PC-3 (cell line): Measurements from ENCODE around the gene WASHC2A. TPM values are rescaled to one million over a fixed set of nuclear protein-coding genes. Genes with fewer than 3 reads are reported as not detected.
"Not testable (repeated sequence)": the region's sequence is repeated elsewhere in the genome, so short reads cannot be mapped to it uniquely, and the experiment has no call there.

Source experiments
- ATAC-seq: fragments of 200-7000 bp; cut with Tn5 transposase; 2 replicates; pipeline ENCODE4 v1.9.1; 2020; ENCODE audit warnings: mild to moderate bottlenecking, moderate library complexity
- Bru-seq: library from RNA; stranded (reverse); fragments of 400-500 nt; gene quantifications from one replicate; lab custom pipeline; 2021; lab: Mats Ljungman, UMichigan
- BruChase-seq, 2 experiments: library from RNA; stranded (reverse); fragments of 400-500 nt; gene quantifications; one replicate each; lab custom pipeline; 2021; lab: Mats Ljungman, UMichigan
- BruUV-seq: library from RNA; stranded (reverse); fragments of 400-500 nt; replicated peaks from 2 replicates; lab custom pipeline; 2021; lab: Mats Ljungman, UMichigan
- CTCF ChIA-PET: fragments of 300-600 bp; sonication (Branson Sonifier 250); formaldehyde crosslinking; loops from one replicate; lab custom pipeline; 2022; ENCODE audit warnings: antibody characterized with exemption; lab: Charles Lee
- POLR2A ChIA-PET: fragments of 300-600 bp; sonication (Branson Sonifier 250); formaldehyde crosslinking; loops from one replicate; lab custom pipeline; 2022; ENCODE audit warnings: antibody characterized with exemption; ENCODE audit not compliant: unreplicated experiment; lab: Charles Lee
- DNase-seq: peaks from one replicate; pipeline ENCODE4 v3.0.0-alpha.2; 2015
- H2AFZ ChIP-seq: fragments of 300-600 bp; sonication (generic); 2 replicates; pipeline ENCODE4 v1.6.0; 2016; ENCODE audit warnings: antibody characterized with exemption, low read length
- H3F3A ChIP-seq: fragments of 300-600 bp; sonication (generic); one replicate; pipeline ENCODE4 v1.6.0; 2017; ENCODE audit warnings: antibody characterized with exemption, low read length, control low read depth, mild to moderate bottlenecking; ENCODE audit not compliant: unreplicated experiment
- H3K27ac ChIP-seq: fragments of 300-600 bp; sonication (generic); 2 replicates; pipeline ENCODE4 v1.5.1; 2016; ENCODE audit warnings: mild to moderate bottlenecking, low read length
- H3K27me3 ChIP-seq: fragments of 300-600 bp; sonication (generic); 2 replicates; pipeline ENCODE4 v1.6.1; 2016; ENCODE audit warnings: low read length, mixed read lengths
- H3K36me3 ChIP-seq: fragments of 300-600 bp; sonication (generic); 2 replicates; pipeline ENCODE4 v1.6.1; 2016; ENCODE audit warnings: low read depth, mixed run types, low read length, mixed read lengths
- H3K4me1 ChIP-seq: fragments of 300-600 bp; sonication (generic); 2 replicates; pipeline ENCODE4 v1.5.1; 2016; ENCODE audit warnings: low read length; ENCODE audit not compliant: insufficient read depth
- H3K4me2 ChIP-seq: fragments of 300-600 bp; sonication (generic); 2 replicates; pipeline ENCODE4 v1.6.0; 2016; ENCODE audit warnings: low read length
- H3K4me3 ChIP-seq: fragments of 300-600 bp; sonication (generic); 2 replicates; pipeline ENCODE4 v1.5.1; 2016; ENCODE audit warnings: mild to moderate bottlenecking, low read length, mixed read lengths
- H3K79me2 ChIP-seq: fragments of 300-600 bp; sonication (generic); 2 replicates; pipeline ENCODE4 v1.6.1; 2017; ENCODE audit warnings: low read length, mixed read lengths
- H3K9ac ChIP-seq: fragments of 300-600 bp; sonication (generic); 2 replicates; pipeline ENCODE4 v1.6.0; 2016; ENCODE audit warnings: mild to moderate bottlenecking, low read length
- H3K9me2 ChIP-seq: fragments of 300-600 bp; sonication (generic); replicated peaks from 2 replicates; pipeline ENCODE4 v1.6.1; 2016; ENCODE audit warnings: mixed run types, low read length, mixed read lengths
- H3K9me3 ChIP-seq: fragments of 300-600 bp; sonication (generic); 2 replicates; pipeline ENCODE4 v1.6.1; 2016; ENCODE audit warnings: low read length, mixed read lengths
- H4K20me1 ChIP-seq: fragments of 300-600 bp; sonication (generic); 2 replicates; pipeline ENCODE4 v1.6.1; 2016; ENCODE audit warnings: low read length, mixed read lengths
- EZH2 ChIP-seq: fragments of 300-600 bp; sonication (generic); IDR thresholded peaks from one replicate; pipeline ENCODE4 v1.6.1; 2017; ENCODE audit warnings: antibody characterized with exemption, mild to moderate bottlenecking, low read length; ENCODE audit not compliant: unreplicated experiment
- EZH2phosphoT487 ChIP-seq: fragments of 300-600 bp; sonication (generic); IDR thresholded peaks from 2 replicates; pipeline ENCODE4 v1.6.1; 2018; ENCODE audit warnings: mild to moderate bottlenecking, antibody characterized with exemption, low read length, borderline replicate concordance
- intact Hi-C: fragments of 100-400 bp; cut with micrococcal nuclease; formaldehyde crosslinking; loops from 2 replicates; pipeline ENCODE4 v1.9.0; 2023
- long read RNA-seq: library from polyadenylated mRNA; unstranded; transcript quantifications from one replicate; pipeline ENCODE4 v2.0.0, GENCODE V29; 2021; ENCODE audit not compliant: unreplicated experiment
- total RNA-seq: library from RNA; depleted of rRNA; stranded (reverse); fragments of >200 nt; gene quantifications from 2 replicates; pipeline ENCODE4 v1.2.3, GENCODE V29; 2014; rRNA removed
- TF ChIP-seq, protein P1 (sequence below): fragments of 300-600 bp; sonication (generic); conservative IDR thresholded peaks from 2 replicates; pipeline ENCODE4 v1.5.1; 2017; ENCODE audit warnings: antibody characterized with exemption, low read depth, mild to moderate bottlenecking, low read length

WASHC2A gene
- total RNA-seq (57.9 and 67.6 TPM in 2 replicates), Bru-seq, nascent RNA (percentile 93 among the genes with signal in this experiment), BruChase-seq, experiment 1, labeled RNA remaining after a 6-hour chase (percentile 94 among the genes with signal in this experiment), BruChase-seq, experiment 2, labeled RNA remaining after a 2-hour chase (percentile 95 among the genes with signal in this experiment)
- long read RNA-seq, full-length matches to known transcripts, result 146 of 389 reads
- long read RNA-seq, partial matches to known transcripts, result 140 of 389 reads
- long read RNA-seq, other reads (novel, unspliced or antisense), result 103 of 389 reads

DNA sequence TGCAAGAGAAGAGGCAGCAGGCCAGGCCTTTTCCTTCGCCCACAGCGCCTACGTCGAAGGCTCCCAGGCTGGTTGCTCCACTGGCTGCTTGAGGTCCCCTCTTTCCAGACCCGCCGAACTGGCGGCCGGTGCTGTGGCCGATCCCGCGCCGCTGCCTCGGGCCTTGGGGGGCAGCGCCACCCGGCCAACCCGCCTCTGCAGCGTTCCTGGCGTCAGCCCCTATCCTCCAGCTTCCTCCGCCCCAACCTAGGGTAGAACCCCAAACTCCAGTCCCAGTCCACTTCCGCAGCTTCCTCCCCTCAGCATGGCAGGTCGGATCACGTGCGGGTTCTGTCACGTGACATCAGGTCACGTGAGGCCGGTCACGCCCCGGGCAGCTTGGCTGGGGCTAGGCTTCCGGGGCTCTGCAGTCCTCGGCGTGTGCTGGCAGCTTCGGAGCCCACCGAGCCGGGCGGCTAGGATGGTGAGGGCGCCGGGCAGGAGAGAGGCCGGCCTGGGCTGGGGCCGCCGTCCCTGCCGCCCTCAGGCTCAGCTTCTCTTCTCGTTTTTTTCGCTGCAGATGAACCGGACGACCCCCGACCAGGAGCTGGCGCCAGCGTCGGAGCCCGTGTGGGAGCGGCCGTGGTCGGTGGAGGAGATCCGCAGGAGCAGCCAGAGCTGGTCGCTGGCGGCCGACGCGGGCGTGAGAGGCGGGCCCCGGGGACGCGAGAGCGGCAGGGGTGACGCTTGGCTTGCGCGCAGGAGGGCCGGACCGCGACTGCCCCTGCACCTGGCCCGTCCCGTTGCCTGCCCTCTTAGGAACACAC, at the start of gene WASHC2A:
Gene WASHC2A (plus strand): TSS at position 409 of the 806 bp plus-strand sequence. CDS start 52 bp downstream, at position 461.
- BruUV-seq, result not testable (repeated sequence)
- H2AFZ ChIP-seq, result peak within 1 kb of the TSS; percentile 84

GRCh38 chr10:50019279-50019678, 48.5 kb upstream of the WASHC2A start:
- H3K79me2 ChIP-seq, BruUV-seq, H3K4me2 ChIP-seq, H4K20me1 ChIP-seq, POLR2A ChIA-PET, CTCF ChIA-PET, H3K9me3 ChIP-seq, H3K36me3 ChIP-seq, H3K4me3 ChIP-seq, H3F3A ChIP-seq, H3K9ac ChIP-seq, intact Hi-C loops, H3K9me2 ChIP-seq, H3K27ac ChIP-seq, H3K4me1 ChIP-seq, H2AFZ ChIP-seq, H3K27me3 ChIP-seq, ATAC-seq: not testable (repeated sequence)
- DNase-seq, result peak; percentile 29

More for the DNA sequence above, at the start of gene WASHC2A:
- POLR2A ChIA-PET, H3K4me1 ChIP-seq, CTCF ChIA-PET, H3K9me3 ChIP-seq, intact Hi-C loops, H3K9me2 ChIP-seq, H3K36me3 ChIP-seq, H3K27me3 ChIP-seq, H3K79me2 ChIP-seq, H3F3A ChIP-seq, H4K20me1 ChIP-seq: not testable (repeated sequence)
- Histone ChIP-seq H3K4me2 (peak within 1 kb of the TSS; percentile 79), H3K27ac (0 out of 2 replicates have a peak within 1 kb of the TSS, but pooled peaks have one; percentile 3), H3K4me3 (peak within 1 kb of the TSS; percentile 70), H3K9ac (peak within 1 kb of the TSS; percentile 73)
- ATAC-seq, result peak; percentile 85
- DNase-seq, result peak; percentile 98

GRCh38 chr10:50020451-50021024, 47.2 kb upstream of the WASHC2A start:
- intact Hi-C loops, ATAC-seq, CTCF ChIA-PET, H3K27ac ChIP-seq, H2AFZ ChIP-seq, H3K4me2 ChIP-seq, H3K9me3 ChIP-seq, H3K27me3 ChIP-seq, H3K4me3 ChIP-seq, H3F3A ChIP-seq, BruUV-seq, H3K9ac ChIP-seq, H3K79me2 ChIP-seq, POLR2A ChIA-PET, DNase-seq, H4K20me1 ChIP-seq, H3K9me2 ChIP-seq, H3K4me1 ChIP-seq, H3K36me3 ChIP-seq: not testable (repeated sequence)

DNA sequence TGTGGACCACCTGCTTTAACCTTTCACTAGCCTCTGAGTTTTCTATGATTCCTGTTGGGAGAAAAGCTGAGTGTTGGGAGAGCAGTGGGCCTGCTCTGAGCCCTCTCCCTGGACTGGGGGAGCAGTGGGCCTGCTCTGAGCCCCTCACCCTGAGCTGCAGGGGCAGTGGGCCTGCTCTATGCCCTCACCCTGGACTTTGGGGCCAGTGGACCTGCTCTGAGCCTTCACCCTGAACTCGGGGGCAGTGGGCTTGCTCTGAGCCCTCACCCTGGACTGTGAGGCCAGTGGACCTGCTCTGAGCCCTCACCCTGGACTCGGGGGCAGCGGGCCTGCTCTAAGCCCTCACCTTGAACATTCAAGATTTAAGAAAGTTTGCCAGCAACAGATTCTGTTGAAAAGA, 46.1 kb upstream of the WASHC2A start:
- no peak overlapping the region for H2AFZ ChIP-seq
- no peaks in the 10 kb centered on the region for H3K36me3 ChIP-seq
- H3K9me2 ChIP-seq, result no peaks in the 10 kb centered on the region
- DNase-seq (no peak), ATAC-seq (no peak)
- TF ChIP-seq, protein P1, sequence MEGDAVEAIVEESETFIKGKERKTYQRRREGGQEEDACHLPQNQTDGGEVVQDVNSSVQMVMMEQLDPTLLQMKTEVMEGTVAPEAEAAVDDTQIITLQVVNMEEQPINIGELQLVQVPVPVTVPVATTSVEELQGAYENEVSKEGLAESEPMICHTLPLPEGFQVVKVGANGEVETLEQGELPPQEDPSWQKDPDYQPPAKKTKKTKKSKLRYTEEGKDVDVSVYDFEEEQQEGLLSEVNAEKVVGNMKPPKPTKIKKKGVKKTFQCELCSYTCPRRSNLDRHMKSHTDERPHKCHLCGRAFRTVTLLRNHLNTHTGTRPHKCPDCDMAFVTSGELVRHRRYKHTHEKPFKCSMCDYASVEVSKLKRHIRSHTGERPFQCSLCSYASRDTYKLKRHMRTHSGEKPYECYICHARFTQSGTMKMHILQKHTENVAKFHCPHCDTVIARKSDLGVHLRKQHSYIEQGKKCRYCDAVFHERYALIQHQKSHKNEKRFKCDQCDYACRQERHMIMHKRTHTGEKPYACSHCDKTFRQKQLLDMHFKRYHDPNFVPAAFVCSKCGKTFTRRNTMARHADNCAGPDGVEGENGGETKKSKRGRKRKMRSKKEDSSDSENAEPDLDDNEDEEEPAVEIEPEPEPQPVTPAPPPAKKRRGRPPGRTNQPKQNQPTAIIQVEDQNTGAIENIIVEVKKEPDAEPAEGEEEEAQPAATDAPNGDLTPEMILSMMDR, result no peak
- no peak for TF ChIP-seq EZH2
- no peak for TF ChIP-seq EZH2phosphoT487
- H3K4me2 ChIP-seq, result no peak overlapping the region
- no peaks in the 10 kb centered on the region for H3F3A ChIP-seq
- no TSS peak for BruUV-seq
- intact Hi-C loops, result no loop called here
- no peak overlapping the region for H3K4me3 ChIP-seq
- CTCF ChIA-PET, result no interaction called here
- H3K79me2 ChIP-seq, result no peaks in the 10 kb centered on the region
- H4K20me1 ChIP-seq, result no peaks in the 10 kb centered on the region
- H3K9ac ChIP-seq, result no peak overlapping the region
- no peaks in the 10 kb centered on the region for H3K4me1 ChIP-seq
- H3K9me3 ChIP-seq, result no peaks in the 10 kb centered on the region
- H3K27ac ChIP-seq, result no peak overlapping the region
- POLR2A ChIA-PET, result no interaction called here
- no peaks in the 10 kb centered on the region for H3K27me3 ChIP-seq

DNA sequence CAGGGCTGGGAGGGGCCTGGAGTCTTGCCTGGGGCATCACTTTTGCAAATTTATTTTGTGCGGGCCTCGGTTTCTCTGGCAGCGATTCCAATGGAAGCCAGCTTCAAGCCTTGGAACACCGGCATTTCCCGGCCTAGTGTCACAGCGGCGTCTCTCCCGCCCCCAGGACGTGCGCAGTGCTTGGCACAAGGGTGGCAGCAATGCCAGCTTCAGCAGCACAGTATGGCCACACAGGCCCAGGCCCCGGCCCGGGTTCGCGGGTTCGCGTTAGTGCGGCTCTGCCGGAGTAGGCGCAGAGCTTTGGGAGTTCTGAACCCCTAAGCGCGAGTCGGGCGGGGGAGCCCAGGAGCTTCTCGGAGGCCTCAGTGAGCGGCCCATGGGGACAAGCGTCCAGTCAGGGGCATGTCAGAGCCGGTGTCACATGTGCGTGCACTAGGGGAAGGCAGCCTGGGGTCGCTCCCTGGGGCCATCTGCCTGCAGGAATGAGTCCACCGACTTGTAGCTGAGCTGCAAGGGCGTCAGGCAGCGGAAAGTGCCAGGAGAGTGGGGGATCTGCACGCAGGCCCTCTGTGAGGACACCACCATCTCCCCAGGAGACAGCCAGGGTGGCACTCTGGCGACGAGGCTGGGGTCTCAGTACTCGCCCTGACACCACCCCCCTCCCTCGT, 42.9 kb upstream of the WASHC2A start:
- BruUV-seq, H3K9me3 ChIP-seq, H4K20me1 ChIP-seq, H3K27ac ChIP-seq, H3K36me3 ChIP-seq, intact Hi-C loops, H3K79me2 ChIP-seq, H3K4me1 ChIP-seq, H2AFZ ChIP-seq, H3K4me3 ChIP-seq, H3K27me3 ChIP-seq, POLR2A ChIA-PET, CTCF ChIA-PET, DNase-seq, H3K9me2 ChIP-seq, ATAC-seq, H3K9ac ChIP-seq, H3F3A ChIP-seq, H3K4me2 ChIP-seq: not testable (repeated sequence)
